Measurements from ENCODE around the gene TAS1R2. TPM values are rescaled to one million over a fixed set of nuclear protein-coding genes. Genes with fewer than 3 reads are reported as not detected.

Gene TAS1R2
- total RNA-seq, 2 donors from 2014 or later: not detected

- Histone ChIP-seq H3K27ac (no peak overlapping the region), H3K27me3 (no peaks in the 10 kb centered on the region), H3K4me1 (peaks cover 5% of the 10 kb centered on the region), H3K9me3 (no peaks in the 10 kb centered on the region), H3K4me3 (no peak overlapping the region), H3K36me3 (replicated peaks in 1 of 2; ENCODE audit: insufficient read depth in 1 of 2, low read depth in 2 of 2) (no peaks in the 10 kb centered on the region)
- intact Hi-C loops (cut with DNase I): loop anchor here (10.0 kb wide), 1 partner anchor 214 kb away; no protein-coding TSS in a partner anchor
- DNase-seq (no peak), ATAC-seq (no peak)
- 100% methylated on average over 1 of the region's 1 CpG for WGBS, 2 donors
- TF ChIP-seq POLR2A (IDR thresholded peaks at IDR 0.05): no peak
- TF ChIP-seq, protein P1, sequence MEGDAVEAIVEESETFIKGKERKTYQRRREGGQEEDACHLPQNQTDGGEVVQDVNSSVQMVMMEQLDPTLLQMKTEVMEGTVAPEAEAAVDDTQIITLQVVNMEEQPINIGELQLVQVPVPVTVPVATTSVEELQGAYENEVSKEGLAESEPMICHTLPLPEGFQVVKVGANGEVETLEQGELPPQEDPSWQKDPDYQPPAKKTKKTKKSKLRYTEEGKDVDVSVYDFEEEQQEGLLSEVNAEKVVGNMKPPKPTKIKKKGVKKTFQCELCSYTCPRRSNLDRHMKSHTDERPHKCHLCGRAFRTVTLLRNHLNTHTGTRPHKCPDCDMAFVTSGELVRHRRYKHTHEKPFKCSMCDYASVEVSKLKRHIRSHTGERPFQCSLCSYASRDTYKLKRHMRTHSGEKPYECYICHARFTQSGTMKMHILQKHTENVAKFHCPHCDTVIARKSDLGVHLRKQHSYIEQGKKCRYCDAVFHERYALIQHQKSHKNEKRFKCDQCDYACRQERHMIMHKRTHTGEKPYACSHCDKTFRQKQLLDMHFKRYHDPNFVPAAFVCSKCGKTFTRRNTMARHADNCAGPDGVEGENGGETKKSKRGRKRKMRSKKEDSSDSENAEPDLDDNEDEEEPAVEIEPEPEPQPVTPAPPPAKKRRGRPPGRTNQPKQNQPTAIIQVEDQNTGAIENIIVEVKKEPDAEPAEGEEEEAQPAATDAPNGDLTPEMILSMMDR (IDR thresholded peaks at IDR 0.05): no peak
These were observed 21.1 kb upstream of the TAS1R2 start for GRCh38 chr1:18880585-18880984.

GRCh38 chr1:18879791-18880309, 20.4 kb upstream of the TAS1R2 start:
- ATAC-seq: no peak
- no peak for DNase-seq
- Histone ChIP-seq H3K27me3 (no peaks in the 10 kb centered on the region), H3K4me3 (no peak overlapping the region), H3K4me1 (peaks cover 5% of the 10 kb centered on the region), H3K9me3 (no peaks in the 10 kb centered on the region), H3K36me3 (replicated peaks in 1 of 2; ENCODE audit: insufficient read depth in 1 of 2, low read depth in 2 of 2) (no peaks in the 10 kb centered on the region), H3K27ac (no peak overlapping the region)
- intact Hi-C loops (cut with DNase I): loop anchor here (5.0 to 10.0 kb wide), 2 partner anchors 215 to 283 kb away; no protein-coding TSS in a partner anchor
- WGBS, 2 donors: 75 to 92% methylated on average over 16 to 19 of the region's 21 CpGs
- TF ChIP-seq, protein P1 (IDR thresholded peaks at IDR 0.05): no peak
- TF ChIP-seq POLR2A (IDR thresholded peaks at IDR 0.05): no peak

DNA sequence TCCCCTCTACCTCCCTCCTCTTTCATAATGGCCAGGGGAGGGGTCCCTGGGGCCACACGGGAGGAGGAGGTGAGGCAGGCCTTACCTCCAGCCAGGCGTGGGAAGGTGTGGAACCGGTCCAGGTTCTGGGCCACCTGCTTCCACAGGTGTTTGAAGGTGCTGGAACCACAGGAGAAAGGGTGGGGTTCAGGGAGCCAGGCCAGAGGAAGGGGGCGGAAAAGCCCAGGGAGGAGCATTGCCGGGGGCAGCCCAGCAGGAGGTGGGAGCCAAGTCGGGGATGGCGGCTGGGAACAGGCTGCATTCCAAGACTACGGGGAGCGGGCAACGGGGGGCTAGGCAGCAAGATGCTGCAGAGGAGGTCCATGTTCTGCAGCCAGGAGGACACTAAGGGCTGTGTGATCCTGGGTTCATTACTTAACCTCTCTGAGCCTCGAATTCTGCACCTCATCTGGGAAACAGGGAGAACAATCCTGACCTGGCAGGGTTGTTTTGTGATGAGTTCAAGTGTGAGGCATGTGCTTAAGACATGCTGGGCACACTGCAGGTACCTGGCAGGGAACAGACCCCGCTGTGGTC, 19.8 kb upstream of the TAS1R2 start:
- Histone ChIP-seq H3K4me1 (peaks cover 5% of the 10 kb centered on the region), H3K9me3 (no peaks in the 10 kb centered on the region), H3K27ac (no peak overlapping the region), H3K4me3 (no peak overlapping the region), H3K27me3 (no peaks in the 10 kb centered on the region), H3K36me3 (replicated peaks in 1 of 2; ENCODE audit: insufficient read depth in 1 of 2, low read depth in 2 of 2) (no peaks in the 10 kb centered on the region)
- DNase-seq (no peak), ATAC-seq (no peak)
- intact Hi-C loops (cut with DNase I): loop anchor here (5.0 kb wide), 1 partner anchor 282 kb away; no protein-coding TSS in a partner anchor
- 81 to 86% methylated on average over 11 to 12 of the region's 12 CpGs for WGBS, 2 donors
- no peak for TF ChIP-seq POLR2A (IDR thresholded peaks at IDR 0.05)
- TF ChIP-seq, protein P1 (IDR thresholded peaks at IDR 0.05): no peak

DNA sequence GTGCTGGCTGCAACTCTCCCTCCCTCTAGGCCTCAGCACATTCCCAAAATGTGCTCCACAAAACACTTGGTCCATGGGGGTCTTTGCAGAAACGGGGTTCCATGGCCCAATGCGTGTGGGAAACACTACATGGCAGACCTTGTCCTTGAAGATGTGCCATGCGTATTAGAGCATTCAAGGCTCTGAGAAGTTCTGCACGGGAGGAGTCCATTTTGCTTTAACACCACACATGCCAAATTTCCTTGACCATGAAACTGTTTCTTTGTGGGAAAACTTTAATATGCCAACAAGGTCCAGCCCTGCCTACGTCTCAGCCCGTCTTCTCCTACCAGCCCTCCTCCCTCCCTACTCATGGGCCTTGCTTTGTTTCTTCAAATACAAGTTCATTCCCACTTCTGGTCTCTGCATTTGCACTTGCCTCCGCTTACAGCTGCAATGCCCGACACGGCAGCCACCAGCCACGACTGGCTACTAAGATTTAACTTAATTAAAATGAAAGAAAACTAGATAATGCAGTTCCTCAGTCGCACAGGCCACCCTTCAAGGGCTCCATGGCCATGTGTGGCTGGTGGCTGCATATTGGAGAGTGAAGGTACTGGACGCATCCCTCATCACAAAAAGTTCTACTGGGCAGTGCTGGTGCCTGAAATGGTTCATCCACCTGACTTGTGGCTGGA, 19.2 kb upstream of the TAS1R2 start:
- DNase-seq (no peak), ATAC-seq (no peak)
- Histone ChIP-seq H3K4me3 (no peak overlapping the region), H3K27ac (no peak overlapping the region), H3K36me3 (replicated peaks in 1 of 2; ENCODE audit: insufficient read depth in 1 of 2, low read depth in 2 of 2) (no peaks in the 10 kb centered on the region), H3K9me3 (no peaks in the 10 kb centered on the region), H3K4me1 (no peaks in the 10 kb centered on the region), H3K27me3 (no peaks in the 10 kb centered on the region)
- WGBS, 2 donors: 77 to 79% methylated on average over 12 of the region's 12 CpGs
- TF ChIP-seq, protein P1 (IDR thresholded peaks at IDR 0.05): no peak
- TF ChIP-seq POLR2A (IDR thresholded peaks at IDR 0.05): no peak
- intact Hi-C loops (cut with DNase I): loop anchor here (5.0 kb wide), 1 partner anchor 281 kb away; no protein-coding TSS in a partner anchor
